Measurements from ENCODE around the gene B4GALNT4. TPM values are rescaled to one million over a fixed set of nuclear protein-coding genes. Genes with fewer than 3 reads are reported as not detected.
"Not testable (repeated sequence)": the region's sequence is repeated elsewhere in the genome, so short reads cannot be mapped to it uniquely, and the experiment has no call there.

Gene B4GALNT4
- total RNA-seq, 1 experiment from 2014 or later = 0.08 TPM

DNA sequence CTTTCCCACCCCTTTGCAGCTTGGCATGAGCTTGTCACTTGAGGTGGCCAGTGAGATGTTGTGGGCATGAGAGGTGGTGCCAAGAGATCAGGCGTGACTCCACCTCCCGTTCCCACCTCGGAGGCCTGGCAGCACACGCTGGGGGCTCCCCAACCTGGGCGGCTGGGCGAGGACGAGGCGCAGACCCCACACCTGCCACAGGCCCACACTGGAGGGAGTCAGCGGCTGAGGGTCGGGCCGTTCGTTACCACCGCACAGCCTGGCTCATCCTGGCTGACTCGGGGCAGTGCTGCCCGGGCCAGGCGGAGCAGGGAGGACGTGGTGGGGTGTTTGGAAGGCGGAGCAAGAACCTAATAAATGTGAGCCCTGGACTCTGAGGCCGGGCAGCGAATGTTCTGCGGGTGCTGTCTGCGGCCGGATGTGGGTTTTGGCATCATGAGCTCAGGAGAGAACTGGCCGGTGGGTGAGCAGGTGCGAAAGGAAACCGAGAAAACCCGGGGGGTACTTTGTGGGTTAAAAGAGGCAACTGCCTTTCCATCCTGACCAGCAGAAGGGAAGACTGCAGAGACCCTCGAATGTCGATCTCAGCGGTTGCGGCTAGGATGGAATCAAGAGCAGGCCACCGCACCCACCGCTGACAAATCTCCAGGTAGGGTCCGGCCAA, 38.5 kb upstream of the B4GALNT4 start:
- DNase-seq = no peak
- Histone ChIP-seq H3K36me3 (no peaks in the 10 kb centered on the region), H3K4me1 (peaks cover 16% of the 10 kb centered on the region)

DNA sequence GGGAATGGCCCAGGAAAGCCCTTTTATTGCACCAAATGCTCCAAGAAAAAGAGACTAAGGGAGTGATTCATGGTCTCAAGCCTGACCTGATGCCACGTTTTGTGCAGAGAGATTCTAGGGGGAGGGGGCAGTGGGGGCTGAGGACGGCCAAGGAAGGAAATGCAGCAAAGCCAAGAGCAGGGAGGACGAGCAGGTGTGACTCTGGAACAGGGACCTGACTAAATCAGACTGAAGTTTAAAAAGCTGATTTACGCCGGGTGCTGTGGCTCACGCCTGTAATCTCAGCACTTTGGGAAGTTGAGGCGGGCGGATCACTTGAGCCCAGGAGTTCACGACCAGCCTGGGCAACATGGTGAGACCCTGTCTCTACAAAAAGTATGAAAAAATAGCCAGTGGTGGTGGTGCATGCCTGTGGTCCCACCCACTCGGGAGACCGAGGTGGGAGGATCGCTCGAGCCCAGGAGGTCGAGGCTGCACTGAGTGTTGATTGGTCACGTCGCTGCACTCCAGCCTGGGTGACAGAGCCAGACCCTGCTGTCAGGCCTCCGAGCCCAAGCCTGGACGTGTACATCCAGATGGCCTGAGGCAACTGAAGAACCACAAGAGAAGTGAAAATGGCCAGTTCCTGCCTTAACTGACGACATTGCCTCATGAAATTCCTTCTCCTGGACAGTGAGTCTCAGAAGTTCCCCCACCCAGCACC, 37.8 kb upstream of the B4GALNT4 start:
- Histone ChIP-seq H3K27ac (no peak overlapping the region), H3K27me3 (no peaks in the 10 kb centered on the region), H3K9me3 (replicated peaks) (no peaks in the 10 kb centered on the region), H3K36me3 (no peaks in the 10 kb centered on the region), H3K4me1 (peaks cover 17% of the 10 kb centered on the region), H3K4me3 (no peak overlapping the region)
- no peak for DNase-seq

More for the DNA sequence above, 38.5 kb upstream of the B4GALNT4 start:
- Histone ChIP-seq H3K4me3 (no peak overlapping the region), H3K27ac (no peak overlapping the region), H3K27me3 (no peaks in the 10 kb centered on the region), H3K9me3 (replicated peaks) (no peaks in the 10 kb centered on the region)

DNA sequence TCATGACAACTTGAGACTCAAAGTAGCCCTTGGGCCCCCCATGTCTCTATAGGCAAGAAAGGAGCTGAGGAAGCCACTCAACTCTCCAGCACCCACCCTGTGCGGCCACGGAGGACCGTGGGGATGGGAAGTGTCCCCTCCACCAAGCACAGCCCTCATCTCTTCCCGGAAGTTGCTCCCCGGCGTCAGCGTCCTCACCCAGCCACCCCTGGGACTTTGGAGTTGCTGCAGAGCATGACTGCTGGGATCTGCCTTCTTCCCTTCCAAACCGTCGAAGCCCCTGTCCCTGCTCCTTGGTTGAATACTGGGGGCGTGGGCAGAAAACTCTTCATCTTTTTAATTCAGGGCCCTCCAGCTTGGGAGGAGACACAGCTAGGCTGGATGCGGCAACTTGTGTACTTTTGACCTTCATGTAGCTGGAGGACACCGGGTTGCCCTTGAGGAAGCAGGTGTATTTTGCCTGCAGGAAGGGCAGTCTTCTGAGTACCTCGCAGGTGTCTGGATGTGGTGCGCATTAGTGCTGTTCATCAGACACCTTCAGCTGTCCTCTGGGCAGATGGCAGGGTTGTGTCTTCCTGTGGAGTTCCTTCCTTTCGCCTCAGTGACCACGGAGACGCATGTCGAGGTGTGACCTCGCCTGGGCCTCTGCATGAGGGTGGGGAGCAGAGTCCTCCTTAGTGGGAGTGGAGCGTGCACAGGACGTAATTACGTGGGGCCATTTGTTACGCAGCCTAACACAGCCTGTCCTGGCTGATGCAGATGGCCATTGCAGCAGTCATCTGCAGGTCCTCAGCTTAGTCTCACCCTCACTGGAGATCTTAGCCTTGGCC, 36.4 kb upstream of the B4GALNT4 start:
- Histone ChIP-seq H3K4me3 (no peak overlapping the region), H3K36me3 (no peaks in the 10 kb centered on the region), H3K4me1 (peaks cover 8% of the 10 kb centered on the region; the same call in 1 of the 2 replicates), H3K27ac (no peak overlapping the region), H3K9me3 (replicated peaks) (no peaks in the 10 kb centered on the region), H3K27me3 (no peaks in the 10 kb centered on the region)
- no peak for DNase-seq

DNA sequence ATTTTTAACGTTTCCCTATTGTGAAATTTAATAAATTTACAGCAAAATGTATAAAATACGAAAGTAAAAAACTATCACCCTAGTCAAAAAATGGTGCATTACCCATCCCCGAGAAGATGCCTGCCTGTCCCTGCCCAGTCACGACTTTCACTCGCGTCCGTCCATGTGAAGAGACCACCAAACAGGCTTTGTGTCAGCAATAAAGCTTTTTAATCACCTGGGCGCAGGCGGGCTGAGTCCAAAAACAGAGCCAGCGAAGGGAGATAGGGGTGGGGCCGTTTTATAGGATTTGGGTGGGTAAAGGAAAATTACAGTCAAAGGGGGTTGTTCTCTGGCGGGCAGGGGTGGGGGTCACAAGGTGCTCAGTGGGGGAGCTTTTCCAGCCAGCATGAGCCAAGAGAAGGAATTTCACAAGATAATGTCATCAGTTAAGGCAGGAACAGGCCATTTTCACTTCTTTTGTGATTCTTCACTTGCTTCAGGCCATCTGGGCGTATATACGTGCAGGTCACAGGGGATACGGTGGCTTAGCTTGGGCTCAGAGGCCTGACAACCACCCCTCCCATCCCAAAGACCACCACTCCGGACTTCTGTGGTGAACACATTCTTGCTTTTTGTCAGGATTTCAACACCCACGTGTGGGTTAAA, 35.6 kb upstream of the B4GALNT4 start:
- not testable (repeated sequence) for H3K4me1 ChIP-seq, DNase-seq, H3K27ac ChIP-seq

DNA sequence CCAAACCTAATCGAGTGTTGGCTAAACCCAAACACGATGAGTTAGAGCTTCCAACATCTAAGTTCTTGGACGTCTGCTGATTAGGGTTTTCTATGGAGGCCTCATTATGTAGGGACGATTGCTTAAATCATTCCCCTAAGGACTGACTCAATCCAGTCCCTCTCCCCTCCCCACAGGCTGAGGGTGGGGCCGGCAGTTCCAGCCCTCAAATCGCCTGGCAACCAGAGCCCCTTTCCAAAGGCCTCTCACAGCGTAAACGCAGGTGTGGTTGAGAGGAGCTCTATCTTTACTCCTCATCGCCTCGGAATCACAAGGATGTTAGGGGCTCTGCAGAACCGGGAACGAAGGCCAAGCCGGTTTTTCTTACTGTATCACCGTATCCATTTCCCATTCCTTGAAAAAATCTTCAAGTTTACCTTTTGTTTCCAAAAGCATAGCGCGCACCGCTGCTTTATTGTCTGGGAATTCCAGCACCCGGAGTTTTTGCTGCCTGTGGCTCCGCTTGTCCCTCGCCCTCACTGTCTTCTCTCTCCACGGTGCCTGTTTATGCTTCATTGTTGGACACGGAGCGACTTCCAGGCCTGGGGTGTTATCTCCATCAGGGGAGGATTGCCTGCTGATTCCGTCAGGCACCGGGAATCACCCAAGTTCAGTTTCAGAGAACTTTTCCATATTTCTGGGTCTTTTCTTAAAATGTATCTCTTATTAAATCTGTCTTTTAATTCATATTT, 34.9 kb upstream of the B4GALNT4 start:
- no peak overlapping the region for H3K27ac ChIP-seq

More for the DNA sequence above, 35.6 kb upstream of the B4GALNT4 start:
- H3K27me3 ChIP-seq; H3K4me3 ChIP-seq; H3K9me3 ChIP-seq (replicated peaks); H3K36me3 ChIP-seq: not testable (repeated sequence)

DNA sequence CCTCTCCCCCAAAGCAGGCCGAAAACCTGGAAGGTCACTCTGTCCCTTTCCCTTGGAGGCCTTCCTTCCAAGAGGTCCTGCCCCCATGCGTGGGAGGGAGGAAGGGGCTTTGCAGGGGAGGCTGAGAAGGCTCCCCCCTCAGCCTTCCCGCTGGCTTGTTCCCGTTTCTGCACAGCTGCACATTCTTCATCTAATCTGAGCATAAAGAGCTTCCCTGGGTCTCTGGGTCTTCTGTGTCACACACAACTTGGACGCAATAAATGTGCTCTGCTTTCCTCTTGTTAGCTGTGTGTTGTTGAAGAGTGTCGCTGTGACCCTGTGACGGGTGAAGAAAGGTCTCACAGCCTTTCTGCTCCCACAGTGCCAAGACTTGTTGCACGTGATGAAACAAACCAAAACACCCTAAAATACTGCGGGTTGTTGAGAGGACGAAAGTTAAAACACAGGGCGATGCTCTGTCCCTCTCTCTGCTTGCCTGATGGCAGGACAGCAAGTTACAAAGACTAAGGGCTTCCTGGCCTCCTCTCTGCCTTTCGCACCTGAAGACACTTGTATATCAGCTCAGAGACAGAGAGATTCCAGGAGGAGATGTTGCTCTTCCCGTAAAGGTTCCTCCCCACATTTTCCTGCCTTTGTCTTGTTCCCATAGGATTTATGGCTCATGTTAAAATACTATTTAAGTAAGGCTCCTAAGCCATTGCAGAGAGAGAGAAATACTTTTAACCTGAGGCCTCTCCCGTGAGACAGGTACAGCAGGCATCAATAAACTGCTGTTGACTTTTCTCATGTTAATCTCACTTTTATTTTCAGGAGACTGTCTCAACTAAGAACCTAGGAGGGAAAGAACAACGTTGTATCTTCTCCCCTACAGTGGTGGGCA, 33.3 kb upstream of the B4GALNT4 start:
- H3K9me3 ChIP-seq (replicated peaks) = no peaks in the 10 kb centered on the region
- H3K27ac ChIP-seq = no peak overlapping the region; the same call in 1 of the 2 replicates
- no peaks in the 10 kb centered on the region for H3K36me3 ChIP-seq
- peak in 1 of 2 experiments; percentile 42 for DNase-seq
- H3K27me3 ChIP-seq = no peaks in the 10 kb centered on the region
- H3K4me3 ChIP-seq = no peak overlapping the region
- H3K4me1 ChIP-seq = peaks cover 8% of the 10 kb centered on the region; the same call in 1 of the 2 replicates

More for the DNA sequence above, 34.9 kb upstream of the B4GALNT4 start:
- Histone ChIP-seq H3K27me3 (no peaks in the 10 kb centered on the region), H3K9me3 (replicated peaks) (no peaks in the 10 kb centered on the region), H3K36me3 (no peaks in the 10 kb centered on the region), H3K4me1 (peaks cover 8% of the 10 kb centered on the region; the same call in 1 of the 2 replicates), H3K4me3 (no peak overlapping the region)
- no peak for DNase-seq

DNA sequence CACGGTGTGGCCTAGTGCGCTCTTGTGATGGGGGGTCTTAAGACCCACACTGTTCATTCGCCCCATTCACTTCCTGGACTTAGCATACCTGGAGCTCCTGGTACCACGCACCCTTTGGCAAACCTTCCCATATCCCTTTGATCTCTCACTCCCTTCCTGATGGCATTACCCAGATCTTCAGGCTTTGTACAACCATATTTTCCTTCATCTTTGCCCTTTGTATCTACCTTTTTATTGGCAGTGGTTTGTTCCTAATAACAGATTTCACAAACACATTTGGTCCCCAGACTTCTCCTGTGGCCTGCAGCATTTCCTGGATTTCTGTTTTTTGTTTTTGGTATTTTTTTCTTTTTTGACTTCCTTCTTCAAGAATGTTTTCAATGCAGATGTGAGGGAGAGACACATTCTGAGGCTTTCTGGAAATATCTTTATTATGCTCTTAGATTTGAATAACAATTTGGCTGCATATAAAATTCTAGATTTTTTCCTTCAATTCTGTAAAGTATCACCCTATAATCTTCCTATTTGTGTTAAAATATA, 32.6 kb upstream of the B4GALNT4 start:
- Histone ChIP-seq H3K27me3 (no peaks in the 10 kb centered on the region), H3K36me3 (no peaks in the 10 kb centered on the region), H3K4me1 (peaks cover 8% of the 10 kb centered on the region; the same call in 1 of the 2 replicates), H3K27ac (no peak overlapping the region), H3K4me3 (no peak overlapping the region), H3K9me3 (replicated peaks) (no peaks in the 10 kb centered on the region)
- no peak for DNase-seq

DNA sequence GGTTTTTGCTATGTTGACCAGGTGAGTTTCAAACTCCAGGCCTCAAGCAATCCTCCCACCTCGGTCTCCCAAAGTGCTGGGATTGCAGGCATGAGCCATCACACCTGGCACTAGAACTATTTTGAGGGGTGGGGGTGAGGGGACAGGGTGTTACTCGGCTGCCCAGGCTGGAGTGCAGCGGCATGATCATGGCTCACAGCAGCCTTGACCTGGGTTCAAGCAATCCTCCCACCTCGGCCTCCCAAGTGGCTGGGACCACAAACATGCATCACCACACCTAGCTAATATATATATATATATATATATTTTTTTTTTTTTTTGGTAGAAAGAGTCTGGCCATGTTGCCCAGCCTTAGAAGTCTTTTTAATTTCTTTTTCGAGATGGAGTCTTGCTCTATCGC, 31.6 kb upstream of the B4GALNT4 start:
- no peak for DNase-seq
- Histone ChIP-seq H3K4me1 (peaks cover 8% of the 10 kb centered on the region; the same call in 1 of the 2 replicates), H3K4me3 (no peak overlapping the region), H3K36me3 (no peaks in the 10 kb centered on the region), H3K27me3 (no peaks in the 10 kb centered on the region), H3K9me3 (replicated peaks) (no peaks in the 10 kb centered on the region), H3K27ac (no peak overlapping the region)

DNA sequence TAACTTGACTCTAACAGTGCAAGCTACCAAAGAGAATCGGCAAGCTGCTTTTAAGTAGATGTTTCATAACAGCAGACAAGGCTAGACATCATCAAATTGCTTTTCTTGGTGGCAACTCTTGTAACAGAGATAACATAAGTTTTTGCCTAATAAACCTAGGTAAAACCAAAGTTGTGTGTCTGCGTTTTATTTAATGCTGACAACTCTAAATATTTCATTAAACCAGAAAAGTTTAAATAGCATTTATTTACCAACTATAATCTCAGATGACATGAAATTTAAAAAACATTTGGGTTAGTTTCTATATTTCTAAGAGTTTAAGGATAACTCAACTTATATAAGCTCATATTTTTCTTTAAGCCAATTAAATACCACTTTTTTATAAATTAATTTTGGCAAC, 29.3 kb upstream of the B4GALNT4 start:
- H3K27ac ChIP-seq = no peak overlapping the region
- H3K4me3 ChIP-seq = no peak overlapping the region
- H3K36me3 ChIP-seq = no peaks in the 10 kb centered on the region
- no peaks in the 10 kb centered on the region for H3K27me3 ChIP-seq
- no peaks in the 10 kb centered on the region for H3K9me3 ChIP-seq (replicated peaks)
- DNase-seq = no peak
- H3K4me1 ChIP-seq = peaks cover 5% of the 10 kb centered on the region; the same call in 1 of the 2 replicates

DNA sequence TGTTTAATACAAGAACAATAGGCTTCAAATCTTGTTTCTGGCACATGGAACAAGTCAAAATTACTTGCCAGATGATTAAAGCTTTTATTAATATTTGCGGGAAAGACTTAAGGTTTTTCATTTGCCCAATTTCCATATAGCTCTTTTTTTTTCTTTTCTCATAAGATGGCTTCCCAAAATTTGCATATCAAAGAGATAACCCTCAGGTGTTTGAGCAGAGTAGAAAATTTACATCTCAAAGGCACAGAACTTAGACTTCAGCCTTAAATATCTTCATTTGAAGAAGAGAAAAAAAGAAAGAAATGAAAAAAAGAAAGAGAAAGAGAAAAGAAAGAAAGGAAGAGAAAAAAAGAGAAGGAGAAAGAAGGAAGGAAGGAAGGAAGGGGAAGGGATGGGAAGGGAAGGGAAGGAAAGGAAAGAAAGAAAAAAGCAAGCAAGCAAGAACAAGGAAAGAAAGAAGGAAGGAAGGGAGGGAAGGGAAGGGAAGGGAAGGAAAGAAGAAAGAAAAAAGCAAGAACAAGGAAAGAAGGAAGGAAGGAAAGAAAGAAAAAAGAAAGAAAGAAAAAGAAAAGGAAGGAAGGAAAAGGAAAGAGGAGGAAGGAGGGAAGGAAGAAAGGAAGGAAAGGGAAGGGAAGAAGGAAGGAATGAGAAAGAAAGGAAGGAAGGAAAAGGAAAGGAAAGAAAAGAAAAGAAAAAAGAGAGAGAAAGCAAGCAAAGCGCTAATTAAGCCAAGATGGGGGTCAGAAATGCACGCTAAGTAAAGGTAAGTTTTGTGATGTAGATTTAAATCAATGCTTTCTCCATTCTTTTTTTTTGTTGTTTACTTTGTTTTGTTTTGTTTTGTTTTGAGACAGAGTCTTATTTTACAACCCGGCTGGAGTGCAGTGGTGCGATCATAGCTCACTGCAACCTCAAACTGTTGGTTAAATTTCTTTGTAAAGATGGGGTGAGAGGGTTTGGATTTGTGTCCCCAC, 28.5 kb upstream of the B4GALNT4 start:
- Histone ChIP-seq H3K4me3 (no peak overlapping the region), H3K4me1 (peaks cover 3% of the 10 kb centered on the region; the same call in 1 of the 2 replicates), H3K36me3 (no peaks in the 10 kb centered on the region), H3K27me3 (no peaks in the 10 kb centered on the region), H3K9me3 (replicated peaks) (no peaks in the 10 kb centered on the region), H3K27ac (no peak overlapping the region)
- DNase-seq = no peak

DNA sequence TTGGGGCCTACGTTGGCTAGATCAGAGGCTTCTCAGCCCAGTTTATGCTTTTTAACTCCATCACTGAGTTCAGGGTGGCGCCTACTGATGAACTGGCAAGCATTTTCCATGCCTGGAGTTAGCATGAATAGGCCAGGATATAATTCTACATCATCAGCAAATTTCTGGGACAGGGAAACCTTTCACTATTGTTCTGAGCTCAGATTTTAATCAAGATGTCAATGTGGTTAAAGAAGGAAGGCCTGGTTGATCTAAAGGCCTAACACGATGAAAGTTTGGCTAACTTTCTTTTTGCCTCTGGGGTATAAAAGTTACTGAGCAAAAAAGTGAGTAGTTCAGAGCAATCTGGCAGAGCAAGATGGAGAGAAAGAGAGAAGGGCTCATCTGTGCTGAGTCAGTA, 27.0 kb upstream of the B4GALNT4 start:
- H3K27me3 ChIP-seq = no peaks in the 10 kb centered on the region
- H3K9me3 ChIP-seq (replicated peaks) = no peaks in the 10 kb centered on the region
- no peaks in the 10 kb centered on the region for H3K4me1 ChIP-seq
- DNase-seq = no peak
- H3K27ac ChIP-seq = no peak overlapping the region
- H3K36me3 ChIP-seq = no peaks in the 10 kb centered on the region
- H3K4me3 ChIP-seq = no peak overlapping the region

All from SJCRH30 (cell line).